CD1c-positive myeloid dendritic cell (primary cell): Measurements from ENCODE around the gene FOXL3.

Experiments used
- DNase-seq: peaks from one replicate; pipeline ENCODE4 v3.0.0-alpha.2; 2016; ENCODE audit errors: extremely low spot score

Gene FOXL3

DNA sequence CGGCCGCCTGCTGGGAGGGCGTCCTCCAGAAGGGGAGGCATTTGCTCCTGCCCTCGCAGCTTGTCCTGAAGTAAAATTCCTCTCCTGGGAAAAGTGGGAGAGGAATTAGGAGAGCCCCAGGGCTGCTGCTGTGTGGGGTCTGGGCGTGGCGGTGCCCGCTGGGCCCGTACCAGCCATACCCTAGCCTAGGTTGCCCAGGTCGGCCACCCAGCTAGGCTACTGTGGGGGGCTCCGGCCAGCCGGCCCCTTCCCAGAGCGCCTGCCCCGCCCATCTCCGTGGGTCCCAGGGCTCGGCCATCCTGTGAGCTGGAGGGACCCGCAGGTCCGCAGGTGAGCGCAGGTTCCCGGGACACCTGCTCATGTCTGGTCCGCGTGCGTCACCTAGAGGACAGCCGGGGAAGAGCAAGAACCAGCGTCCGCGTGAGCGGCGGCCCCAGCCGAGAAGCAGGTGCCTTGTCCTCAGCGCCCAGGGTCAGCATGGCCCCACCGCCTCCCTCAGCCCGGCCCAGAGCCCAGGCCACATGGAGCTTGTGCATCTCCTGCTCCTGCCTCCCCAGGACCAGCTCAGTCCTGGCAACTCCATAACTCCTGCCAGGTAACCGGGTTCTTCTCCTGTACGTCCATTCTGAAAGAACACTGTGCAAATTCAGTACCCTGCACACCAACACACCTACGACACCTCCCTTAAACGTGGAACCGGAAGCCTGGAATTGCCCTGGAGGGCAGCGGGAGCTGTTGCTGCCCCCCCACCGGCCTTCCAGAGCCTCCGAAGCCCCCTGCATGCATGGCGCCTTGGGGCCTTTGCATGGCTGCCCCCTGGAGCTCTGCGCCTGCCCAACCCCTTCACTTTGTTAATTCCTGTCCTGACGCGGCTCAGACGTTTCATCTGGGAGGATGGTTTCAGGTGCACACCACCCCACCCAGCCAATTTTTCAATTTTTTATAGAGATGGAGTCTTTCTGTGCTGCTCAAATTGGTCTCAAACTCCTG is 22.8 kb upstream of the FOXL3 start:
- DNase-seq, result no peak

DNA sequence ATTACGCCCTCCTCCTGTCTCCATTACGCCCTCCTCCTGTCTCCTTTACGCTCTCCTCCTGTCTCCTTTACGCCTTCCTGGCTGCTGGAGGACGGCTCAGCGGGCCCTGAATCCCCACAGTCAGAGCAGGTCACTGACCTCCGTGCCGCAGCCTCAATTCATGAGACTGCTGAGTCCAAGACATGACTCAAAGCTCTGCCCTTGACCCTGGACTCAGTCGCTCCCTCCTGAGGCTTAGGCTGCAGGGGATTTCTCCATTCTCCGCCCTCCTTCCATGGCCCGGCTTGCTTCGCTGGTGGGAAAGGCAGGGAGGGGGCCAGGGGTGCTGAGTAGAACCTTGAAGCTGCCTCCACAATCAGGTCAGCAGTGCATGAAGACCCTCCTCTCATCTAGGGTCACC is 21.0 kb upstream of the FOXL3 start:
- DNase-seq, result no peak

DNA sequence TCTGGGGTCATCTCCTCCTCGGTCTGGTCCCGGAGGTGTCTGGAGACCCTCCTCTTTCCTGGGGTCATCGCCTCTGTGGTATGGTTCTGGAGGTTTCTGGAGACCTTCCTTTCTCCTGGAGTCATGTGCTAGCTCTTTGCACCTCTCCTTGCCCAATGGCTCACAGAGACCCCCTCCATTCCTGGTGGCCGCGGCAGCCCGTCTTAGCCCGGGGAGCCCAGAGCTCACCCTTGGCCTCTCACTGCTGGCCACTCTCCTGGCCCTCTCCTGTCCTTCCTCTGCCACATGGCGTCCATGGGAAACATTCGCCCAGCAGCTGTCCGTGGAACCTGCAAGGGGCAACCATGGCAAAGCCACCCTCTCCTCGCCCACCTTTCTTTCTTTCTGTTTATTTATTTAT is 20.2 kb upstream of the FOXL3 start:
- no peak for DNase-seq

DNA sequence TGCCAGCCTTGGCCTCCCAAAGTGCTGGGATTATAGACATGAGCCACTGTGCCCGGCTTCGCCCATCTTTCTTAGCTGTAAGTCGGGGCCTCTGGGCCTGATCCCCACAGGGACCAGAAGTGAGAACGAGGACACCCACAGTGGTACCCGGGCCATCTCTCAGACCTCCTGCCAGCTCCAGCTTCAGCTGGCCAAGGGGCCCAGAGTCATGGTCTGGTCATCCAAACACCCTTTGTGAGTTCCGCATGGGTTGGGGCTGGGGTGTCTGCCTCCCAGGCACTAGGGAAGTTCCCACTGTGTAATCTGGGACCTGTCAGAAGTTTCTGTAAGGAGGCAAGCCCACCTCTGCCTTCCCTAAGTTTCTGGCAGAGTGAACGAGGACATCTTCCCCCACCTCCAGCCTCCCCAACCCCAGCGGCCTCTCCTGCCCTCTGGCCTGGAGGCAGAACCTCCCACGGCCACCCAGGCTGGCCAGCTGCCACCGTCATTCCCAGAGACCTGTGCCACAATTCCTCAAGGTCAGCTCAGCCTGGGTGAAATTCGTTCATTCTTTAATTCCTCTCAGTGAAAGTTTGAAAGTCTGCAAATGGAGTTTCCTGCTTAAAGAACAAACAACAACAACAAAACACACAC is 19.5 kb upstream of the FOXL3 start:
- DNase-seq, result no peak

DNA sequence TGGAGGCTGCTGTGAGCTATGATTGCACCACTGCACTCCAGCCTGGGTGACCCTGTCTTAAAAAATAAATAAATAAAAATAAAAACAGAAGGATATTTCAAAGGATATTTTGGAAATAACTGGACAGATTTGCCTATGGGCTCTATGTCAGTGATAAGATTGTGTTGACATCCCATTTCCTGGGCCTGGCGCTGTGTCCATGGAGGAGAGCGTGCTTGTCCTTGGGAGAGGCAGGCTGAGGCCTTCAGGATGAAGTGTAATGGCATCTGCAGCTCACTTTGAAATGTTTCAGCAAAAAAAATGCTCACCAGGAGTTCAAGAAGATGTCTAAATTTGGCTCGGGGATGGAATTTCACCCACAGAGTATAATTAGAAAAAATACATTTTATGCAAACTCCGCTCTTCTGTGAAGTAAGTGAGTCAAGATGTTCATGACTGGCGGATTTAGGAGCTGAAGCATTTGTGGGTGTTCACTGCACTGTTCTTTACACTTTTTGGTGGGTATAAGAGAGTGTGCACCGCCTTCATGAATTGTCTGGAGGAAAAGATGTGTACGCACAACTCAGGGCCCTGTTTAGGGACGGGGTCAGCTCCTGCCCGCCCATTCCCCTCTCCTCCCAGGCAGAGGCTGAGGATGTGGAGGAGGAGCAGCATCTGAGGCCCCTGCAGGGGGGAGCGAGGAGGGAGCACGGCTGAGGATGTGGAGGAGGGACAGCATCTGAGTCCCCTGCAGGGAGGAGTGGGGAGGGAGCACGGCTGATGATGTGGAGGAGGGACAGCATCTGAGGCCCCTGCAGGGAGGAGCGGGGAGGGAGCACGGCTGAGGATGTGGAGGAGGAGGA is 18.5 kb upstream of the FOXL3 start:
- no peak for DNase-seq

DNA sequence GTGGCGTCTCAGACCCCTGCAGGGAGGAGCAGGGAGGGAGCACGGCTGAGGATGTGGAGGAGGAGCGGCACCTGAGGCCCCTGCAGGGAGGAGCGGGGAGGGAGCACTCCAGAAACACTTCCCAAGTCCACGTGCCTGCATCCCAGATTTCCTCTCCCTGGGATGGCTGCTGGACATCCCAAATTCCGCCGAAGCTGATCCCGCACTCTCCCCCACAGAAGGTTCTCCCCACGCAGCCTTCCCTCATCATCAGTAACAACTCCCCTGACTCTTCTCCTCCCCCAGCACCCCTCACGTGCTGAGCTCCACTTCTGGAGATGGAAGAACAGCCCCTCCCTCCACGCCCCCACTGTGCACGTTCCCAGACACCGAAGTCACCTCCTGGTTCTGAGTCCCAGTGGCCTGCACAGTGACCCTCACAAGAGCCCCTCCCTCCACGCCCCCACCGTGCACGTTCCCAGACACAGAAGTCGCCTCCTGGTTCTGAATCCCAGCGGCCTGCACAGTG is 17.8 kb upstream of the FOXL3 start:
- no peak for DNase-seq

DNA sequence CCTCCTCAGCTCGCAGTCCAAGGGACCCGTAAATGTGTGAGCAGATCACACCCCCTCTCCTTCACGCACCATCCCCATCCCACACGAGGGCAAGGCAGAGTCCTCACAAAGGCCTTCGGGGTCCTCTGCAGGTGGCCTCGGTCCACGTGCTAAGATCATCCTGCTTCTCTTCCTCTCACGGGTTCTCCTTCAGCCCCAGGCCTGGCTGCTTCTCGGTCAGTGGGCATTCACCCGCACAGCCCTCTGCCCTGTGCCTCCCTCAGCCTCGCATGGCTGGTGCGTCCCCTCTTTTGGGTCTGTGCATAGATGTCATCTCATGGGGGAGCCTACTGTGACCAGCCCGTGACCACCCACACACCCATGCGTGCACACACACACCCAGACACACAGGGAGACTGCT is 17.3 kb upstream of the FOXL3 start:
- DNase-seq, result no peak

DNA sequence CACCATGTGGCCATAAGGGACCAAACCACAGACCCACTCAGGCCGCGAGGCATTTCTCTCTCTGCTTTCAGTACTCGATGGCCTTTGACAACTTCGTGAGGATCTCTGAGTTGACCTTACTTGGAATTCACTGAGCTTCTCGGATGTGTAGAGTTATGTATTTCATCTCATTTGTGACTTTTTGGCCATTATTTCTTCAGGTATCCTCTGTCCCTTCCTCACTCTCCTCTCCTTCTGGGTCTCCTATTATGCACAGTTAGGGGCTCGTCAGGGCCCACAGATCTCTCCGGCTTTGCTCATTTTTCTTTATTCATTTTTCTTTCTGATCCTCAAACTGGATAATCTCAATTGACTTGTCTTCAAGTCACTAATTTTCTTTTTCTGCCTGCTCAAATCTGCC is 16.6 kb upstream of the FOXL3 start:
- DNase-seq, result no peak

DNA sequence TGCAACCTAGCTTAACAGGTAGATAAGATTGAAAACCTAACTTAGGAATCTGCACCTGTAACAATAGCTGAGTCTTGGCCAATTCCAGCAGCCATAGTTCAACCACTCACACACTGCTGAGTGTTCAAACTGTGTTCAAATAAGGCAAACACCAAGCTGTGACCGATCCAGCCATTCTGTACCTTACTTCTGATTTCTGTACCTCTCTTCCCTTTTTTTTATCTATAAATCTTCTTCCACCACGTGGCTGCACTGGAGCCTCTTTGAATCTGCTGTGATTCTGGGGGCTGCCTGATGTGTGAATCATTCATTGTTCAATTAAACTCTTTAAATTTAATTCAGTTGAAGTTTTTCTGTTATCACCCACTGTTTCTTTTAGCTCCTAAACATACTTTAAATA is 15.7 kb upstream of the FOXL3 start:
- DNase-seq, result no peak

DNA sequence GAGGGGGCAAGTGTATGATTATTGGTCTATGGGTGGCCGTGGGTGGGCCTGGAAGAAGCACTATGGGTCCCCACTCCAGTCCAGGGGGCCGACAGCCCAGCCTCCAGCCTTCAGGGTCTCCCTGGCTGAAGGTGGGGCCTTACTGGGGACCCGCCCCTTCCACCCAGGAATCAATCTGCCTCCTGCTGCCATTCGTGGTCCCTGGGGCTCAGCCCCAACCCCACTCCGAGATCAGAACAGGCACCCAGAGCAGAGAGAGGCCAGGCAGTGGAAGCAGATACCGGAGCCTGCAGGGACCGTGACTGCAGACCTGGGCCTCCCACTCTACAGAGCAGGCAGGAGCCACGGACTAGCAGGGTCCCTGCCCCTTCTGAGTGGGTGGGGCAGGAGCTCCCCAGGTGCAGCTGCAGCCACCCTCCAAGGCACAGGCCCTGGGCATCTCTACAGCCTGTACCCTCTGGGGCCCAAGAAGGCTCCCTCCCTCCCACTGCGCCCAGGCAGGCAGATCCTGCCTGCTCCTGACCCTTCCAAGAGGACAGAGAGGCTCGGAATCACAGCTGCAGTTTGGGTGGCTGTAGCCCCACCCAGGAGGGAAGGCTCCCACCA is 13.6 kb upstream of the FOXL3 start:
- DNase-seq, result no peak

DNA sequence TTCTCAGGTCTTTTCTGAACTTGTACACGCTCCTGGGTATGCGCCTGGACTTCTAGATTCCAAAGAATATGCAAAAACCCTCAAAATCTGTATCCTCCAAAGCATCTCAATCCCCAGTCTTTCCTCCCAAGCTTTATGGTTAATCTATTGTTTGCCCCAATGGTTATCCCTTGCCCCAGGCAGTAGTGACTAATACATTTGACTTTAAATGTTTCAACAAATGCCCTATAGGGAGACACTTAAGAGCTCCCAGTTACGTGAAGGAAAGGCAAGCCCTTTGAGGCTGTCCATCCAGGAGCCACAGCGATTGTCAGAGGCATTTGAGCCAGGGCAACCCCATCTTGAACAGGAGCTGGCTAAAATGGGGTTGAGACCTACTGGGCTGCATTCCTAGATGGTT is 12.7 kb upstream of the FOXL3 start:
- no peak for DNase-seq

DNA sequence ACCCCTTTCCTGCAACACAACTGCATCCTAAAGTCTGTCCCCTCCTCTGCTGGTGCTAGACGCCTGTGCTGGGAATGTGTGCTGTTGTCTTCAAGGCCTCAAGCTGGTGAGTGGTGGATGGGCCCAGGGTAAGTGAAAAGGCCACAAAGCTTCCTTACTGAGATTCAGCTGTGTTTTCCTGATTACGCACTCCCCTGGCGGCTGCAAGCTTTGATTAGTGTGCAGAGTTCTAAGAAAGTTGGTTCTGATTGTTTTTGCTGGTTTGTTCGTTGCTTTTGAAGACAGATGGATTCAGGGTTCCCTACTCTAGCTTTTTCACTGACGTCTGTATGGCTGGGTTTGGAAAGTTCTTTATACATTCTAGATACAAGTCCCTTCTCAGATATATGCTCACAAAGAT is 11.9 kb upstream of the FOXL3 start:
- no peak for DNase-seq

DNA sequence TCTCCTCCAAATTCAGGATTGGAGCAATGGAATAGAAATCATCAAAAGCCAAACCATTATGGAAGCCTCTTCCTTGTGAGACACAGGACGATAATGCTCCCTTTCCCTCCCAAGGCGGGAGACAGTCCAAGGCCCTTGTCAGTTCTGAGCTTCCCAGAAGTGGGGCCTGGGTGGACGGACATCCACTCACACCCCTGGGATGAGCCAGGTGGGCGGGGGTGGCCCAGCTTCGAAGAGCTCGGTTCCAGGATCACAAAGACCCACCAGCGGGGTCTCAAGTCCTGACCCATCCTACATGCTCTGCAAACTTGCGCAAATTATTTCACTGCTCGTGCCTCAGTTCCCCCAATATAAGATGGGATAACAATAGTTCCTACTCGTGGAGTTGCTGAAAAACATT is 10.1 kb upstream of the FOXL3 start:
- DNase-seq, result no peak

DNA sequence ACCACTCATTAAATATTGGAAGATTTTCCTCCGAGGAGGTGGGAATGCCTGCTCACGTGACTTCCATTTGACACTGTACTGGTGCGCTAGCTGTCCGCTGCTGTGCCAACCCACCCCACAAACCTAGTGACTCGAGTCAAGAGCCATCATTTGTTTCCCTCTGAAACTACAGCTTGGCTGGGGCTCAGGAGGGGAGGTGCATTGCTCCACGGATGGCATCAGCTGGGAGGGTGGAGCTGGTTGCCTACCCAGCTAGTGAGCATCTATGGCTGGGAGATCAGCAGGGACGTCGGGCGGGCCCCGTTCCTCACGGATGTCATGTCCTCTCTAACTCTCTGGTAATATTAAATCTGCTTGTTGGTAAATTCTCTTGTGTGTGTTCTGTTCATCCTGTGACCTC is 9.5 kb upstream of the FOXL3 start:
- no peak for DNase-seq

DNA sequence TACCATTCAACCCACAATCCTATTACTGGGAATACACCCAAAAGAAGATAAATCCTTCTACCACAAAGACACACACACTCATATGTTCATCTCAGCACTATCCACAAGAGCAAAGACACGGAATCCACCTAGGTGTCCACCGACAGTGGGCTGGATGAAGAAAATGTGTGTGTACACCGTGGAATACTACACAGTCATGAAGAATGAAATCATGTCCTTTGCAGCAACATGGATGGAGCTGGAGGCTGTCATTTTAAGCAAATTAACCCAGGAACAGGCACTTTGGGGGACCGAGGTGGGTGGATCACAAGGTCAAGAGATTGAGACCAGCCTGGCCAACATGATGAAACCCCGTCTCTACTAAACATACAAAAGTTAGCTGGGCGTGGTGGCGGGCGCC is 8.3 kb upstream of the FOXL3 start:
- DNase-seq, result no peak

DNA sequence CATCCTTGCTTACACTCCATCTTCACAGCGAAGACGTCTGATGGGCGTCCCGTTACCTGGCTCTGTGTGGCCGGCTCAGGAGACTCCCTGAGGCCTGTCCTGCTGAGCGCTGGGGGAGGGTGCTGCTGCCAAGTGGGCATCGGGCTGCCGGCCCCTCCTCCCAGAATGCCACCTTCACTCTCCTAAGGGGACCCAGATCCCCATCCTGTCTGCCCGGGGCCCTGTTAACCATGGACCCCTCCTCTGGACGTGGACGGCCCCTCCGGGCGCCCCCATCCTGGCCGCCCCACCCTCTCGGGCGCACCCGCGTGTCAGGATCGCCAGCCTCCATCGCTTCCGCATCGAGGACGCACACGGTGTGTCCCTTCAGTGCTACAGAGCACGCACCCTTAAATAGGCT is 7.3 kb upstream of the FOXL3 start:
- DNase-seq, result no peak

DNA sequence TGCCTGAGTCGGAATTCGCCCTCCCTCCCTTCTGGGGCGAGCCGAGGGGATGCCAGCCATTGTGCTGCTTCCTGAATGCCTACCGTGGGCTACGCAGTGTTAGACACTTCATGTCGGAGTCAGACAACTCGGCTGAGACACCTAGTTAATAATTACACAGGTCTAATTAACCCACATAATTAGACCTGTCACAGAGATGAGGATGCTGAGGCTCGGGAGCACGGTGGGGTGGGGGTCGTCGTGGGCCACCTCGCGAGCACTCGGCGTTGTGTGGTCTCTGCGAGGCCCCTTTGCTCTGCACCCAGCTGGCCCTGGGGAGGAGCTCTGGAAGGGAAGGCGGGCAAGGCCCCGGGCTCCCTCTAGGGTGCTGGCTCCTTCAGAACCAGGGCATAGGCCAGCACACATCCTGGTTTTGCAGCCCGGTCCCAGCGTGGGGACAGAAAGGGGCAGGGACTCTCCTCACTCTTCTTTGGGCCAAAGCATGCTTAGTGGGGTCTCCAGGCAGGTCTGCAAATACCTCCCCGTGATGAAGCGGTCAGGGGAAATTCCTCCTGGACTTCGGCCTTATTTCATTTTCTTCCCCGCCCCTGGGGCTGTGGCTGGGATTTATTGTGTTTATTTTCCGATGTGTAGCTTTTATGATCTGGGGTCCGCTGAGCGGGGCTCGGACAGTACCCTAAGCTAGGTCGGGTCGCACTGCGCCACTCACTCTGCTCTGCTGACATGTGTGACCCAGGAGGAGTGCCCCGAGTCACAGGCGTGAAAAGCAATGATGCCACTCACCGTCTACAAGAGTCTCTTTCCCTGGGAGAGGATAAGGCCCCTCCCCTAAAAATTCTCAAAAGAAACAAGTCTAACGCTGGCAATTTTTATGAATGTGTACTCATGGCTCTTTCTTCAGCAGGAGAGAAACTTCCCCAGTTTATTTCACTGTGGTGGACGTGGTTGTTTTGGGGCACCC is 4.9 kb upstream of the FOXL3 start:
- DNase-seq, result no peak

DNA sequence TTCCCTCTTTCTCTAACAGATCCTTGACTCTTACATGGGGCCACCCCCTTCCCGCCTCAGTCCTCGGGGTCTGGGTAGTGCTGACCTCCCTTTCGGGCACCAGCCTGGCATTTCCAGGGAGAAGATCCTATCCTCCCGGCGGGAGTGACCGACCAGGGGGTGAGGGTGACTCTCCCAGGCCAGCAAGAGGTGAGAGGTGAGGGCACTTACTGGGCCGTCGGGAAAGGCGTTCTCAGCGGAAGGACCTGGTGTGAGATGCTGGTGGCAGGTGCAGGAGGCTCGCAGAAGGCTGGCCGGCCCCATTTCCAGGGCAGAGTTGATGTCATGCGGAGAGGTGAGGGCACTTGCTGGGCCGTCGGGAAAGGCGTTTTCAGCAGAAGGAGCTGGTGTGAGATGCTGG is 4.2 kb upstream of the FOXL3 start:
- no peak for DNase-seq

DNA sequence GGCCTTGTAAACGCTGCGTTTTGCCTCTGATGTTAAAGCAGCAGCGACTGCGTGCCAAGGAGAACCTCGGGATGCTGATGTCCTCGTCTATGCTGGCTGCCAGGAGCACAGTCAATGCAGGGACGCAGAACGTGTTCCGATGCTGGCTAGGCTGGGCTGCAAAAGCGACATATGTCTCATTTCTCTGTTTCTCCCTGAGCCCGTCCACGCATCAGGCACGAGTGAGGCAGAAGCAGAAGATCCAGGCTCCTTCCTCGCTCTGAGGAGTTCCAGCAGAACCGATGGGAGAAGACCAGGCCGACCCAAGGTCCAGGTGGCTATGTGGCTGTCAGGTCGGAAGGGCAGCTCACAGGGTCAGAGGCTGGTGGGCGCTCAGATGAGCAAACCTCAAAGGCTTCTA is 3.7 kb upstream of the FOXL3 start:
- no peak for DNase-seq

DNA sequence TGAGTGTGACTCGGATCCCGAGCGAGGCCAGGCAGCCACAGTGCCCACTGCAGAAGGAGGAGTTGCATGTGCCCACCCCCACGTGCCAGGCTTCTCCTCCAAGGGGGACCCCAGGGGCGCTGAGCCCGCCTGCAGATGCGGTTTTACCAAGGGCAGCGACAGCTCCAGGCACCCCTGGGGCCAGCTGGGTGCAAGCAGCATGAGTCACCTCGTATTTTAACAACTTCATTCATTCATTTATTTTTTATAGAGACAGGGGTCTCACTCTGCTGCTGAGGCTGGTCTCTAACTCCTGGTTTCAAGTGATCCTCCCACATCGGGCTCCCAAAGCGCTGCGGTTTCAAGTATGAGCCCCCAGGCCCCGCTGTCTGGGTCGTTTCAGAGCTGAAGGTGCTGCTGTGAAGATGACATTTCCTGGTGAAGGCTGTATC is 1.3 kb upstream of the FOXL3 start:
- DNase-seq, result no peak
